OCI-M1 (cell line): ENCODE results near the gene MAGI1.
A peak's percentile ranks its signal among the peaks of the same experiment; 100 is the strongest.
"Not testable (repeated sequence)": the region's sequence is repeated elsewhere in the genome, so short reads cannot be mapped to it uniquely, and the experiment has no call there.

Experiments
- DNase-seq: peaks from one replicate; lab custom pipeline; 2025; lab: John Stamatoyannopoulos, UW

The MAGI1 gene

GRCh38 chr3:65904016-65904415, 134.7 kb downstream of the MAGI1 start:
- no peak for DNase-seq

GRCh38 chr3:65902304-65902793, 136.4 kb downstream of the MAGI1 start:
- DNase-seq = no peak

GRCh38 chr3:65901226-65901625, 137.5 kb downstream of the MAGI1 start:
- DNase-seq = no peak

GRCh38 chr3:65899226-65899625, 139.5 kb downstream of the MAGI1 start:
- DNase-seq = no peak

GRCh38 chr3:65897766-65898165, 141.0 kb downstream of the MAGI1 start:
- no peak for DNase-seq

- no peak for DNase-seq
Measured at GRCh38 chr3:65896321-65896720, 142.4 kb downstream of the MAGI1 start.

- DNase-seq = no peak
Measured at GRCh38 chr3:65894679-65895453, 143.9 kb downstream of the MAGI1 start.

- no peak for DNase-seq
Measured at GRCh38 chr3:65894126-65894525, 144.6 kb downstream of the MAGI1 start.

GRCh38 chr3:65893631-65894030, 145.1 kb downstream of the MAGI1 start:
- no peak for DNase-seq

- DNase-seq = not testable (repeated sequence)
Measured at GRCh38 chr3:65891477-65891876, 147.2 kb downstream of the MAGI1 start.

- DNase-seq = no peak
Measured at GRCh38 chr3:65890328-65890727, 148.4 kb downstream of the MAGI1 start.

GRCh38 chr3:65889707-65890099, 149.0 kb downstream of the MAGI1 start:
- no peak for DNase-seq

- no peak for DNase-seq
Measured at GRCh38 chr3:65888980-65889706, 149.6 kb downstream of the MAGI1 start.

- DNase-seq = no peak
Measured at GRCh38 chr3:65888196-65888595, 150.5 kb downstream of the MAGI1 start.

GRCh38 chr3:65886391-65886790, 152.3 kb downstream of the MAGI1 start:
- no peak for DNase-seq

- DNase-seq = no peak
Measured at GRCh38 chr3:65884071-65884470, 154.6 kb downstream of the MAGI1 start.

- DNase-seq = no peak
Measured at GRCh38 chr3:65883613-65884012, 155.1 kb downstream of the MAGI1 start.

- DNase-seq = no peak
Measured at GRCh38 chr3:65880350-65880749, 158.4 kb downstream of the MAGI1 start.

GRCh38 chr3:65879372-65879771, 159.3 kb downstream of the MAGI1 start:
- no peak for DNase-seq

GRCh38 chr3:65878831-65879230, 159.9 kb downstream of the MAGI1 start:
- no peak for DNase-seq

GRCh38 chr3:65877160-65877559, 161.6 kb downstream of the MAGI1 start:
- no peak for DNase-seq

GRCh38 chr3:65876028-65876420, 162.7 kb downstream of the MAGI1 start:
- DNase-seq = no peak

- DNase-seq = peak; percentile 57
Measured at GRCh38 chr3:65875393-65876027, 163.2 kb downstream of the MAGI1 start.
